ENCODE measurements around the gene WNT7A.

The WNT7A gene

DNA sequence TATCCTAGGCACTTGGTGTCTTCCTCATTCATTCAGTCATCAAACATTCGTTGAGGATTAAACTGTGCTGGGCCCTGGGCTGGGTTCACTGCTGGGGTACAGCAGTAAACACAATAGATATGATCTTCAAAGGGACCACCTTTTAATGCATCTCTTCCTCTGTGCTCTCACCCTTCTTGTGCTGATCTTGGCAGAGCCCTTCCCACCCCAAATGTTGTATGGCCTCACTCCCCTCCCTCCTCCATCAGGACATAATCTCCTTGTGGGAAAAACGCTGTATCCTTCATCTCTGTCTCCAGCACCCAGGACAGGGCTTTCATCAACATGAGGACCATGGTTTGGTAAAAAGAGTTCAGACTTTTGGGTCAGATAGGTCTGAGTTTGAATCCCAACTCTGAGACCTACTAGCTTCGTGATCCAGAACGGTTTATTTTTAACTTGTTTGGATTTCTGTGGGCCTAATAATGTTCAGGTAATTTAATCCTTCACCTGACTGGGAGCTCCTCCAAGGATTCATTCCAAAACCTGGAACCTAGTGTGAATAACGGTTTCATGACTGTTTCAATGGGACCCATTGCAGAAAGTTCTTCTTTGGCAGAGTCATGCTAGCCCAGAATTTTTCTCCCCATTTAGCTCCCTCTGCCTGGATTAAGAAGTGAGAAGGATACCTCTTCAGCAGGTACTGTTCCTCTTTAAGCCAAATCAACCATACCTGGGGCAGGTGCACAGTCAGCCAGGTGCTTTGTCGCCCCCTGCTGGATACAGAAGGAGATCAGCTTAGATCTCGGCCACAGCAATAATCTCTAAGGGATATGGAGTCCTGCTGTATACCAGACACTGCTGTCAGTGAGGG, 5.2 kb upstream of the WNT7A start:
- DNase-seq, result no peak

- no peak for DNase-seq
Measured at GRCh38 chr3:13883681-13884080, 3.8 kb upstream of the WNT7A start.

DNA sequence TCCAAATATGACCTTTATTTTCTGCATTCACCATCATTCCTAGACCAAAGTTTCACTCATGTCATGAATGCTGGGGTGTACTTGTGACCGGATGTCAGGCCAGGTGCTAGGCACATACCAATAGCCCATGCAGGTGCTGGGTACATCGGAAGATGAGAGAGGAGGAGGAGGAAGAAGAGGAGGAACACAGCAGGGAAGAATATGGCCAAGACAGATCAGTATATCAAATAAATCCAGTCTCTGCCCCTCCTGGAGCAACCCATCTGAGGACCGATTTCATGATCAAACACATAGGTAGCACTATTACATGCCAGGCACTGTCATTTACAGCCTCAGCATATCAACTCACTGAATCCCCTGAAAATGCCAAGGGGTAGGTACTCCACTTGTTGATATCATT, 3.0 kb upstream of the WNT7A start:
- no peak for DNase-seq

DNA sequence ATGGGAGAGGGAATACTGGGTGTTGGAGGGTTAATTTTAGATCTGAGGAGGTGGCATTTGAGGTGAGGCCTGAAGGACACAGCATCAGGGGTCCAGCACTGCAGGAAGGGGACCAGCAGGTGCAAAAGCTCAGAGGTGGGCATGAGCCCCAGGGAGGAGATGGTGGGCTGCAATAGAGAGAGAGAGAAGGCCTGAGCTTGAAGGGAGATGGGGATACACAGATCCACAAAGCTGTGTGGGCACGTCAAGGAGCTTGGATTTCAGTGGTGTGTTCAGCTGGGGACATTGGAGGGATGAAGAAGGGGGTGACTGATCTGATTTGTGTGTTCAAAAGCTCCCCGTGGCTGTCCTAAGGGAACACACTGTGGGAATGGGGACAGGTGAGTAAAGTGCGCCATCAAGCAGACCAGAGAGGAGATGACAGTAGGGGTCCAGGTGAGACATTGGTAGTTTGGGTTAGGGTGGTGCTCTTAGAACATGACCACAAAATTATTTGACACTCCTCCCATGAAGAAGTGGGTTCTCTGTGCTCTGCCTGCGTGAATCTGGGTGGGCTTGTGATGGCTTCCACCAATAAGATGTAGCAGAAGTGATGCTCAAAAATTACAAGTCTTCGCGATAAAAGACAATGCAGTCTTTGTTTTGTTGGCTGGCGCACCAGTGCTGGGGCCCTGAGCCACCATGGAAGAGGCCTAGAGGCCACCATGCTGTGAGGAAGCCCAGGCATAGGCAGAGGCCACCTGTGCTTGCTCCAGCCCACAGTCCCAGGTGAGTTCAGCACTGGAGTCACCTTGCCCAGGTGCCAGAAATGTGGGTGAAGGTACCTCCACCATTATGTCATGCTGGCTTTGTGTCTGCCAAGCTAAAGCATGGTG, 1.9 kb upstream of the WNT7A start:
- no peak for DNase-seq

- DNase-seq, result no peak
Measured at GRCh38 chr3:13880811-13881156, 913 bp upstream of the WNT7A start.

- no peak for DNase-seq
Measured at GRCh38 chr3:13879102-13879945, 547 bp downstream of the WNT7A start.

DNA sequence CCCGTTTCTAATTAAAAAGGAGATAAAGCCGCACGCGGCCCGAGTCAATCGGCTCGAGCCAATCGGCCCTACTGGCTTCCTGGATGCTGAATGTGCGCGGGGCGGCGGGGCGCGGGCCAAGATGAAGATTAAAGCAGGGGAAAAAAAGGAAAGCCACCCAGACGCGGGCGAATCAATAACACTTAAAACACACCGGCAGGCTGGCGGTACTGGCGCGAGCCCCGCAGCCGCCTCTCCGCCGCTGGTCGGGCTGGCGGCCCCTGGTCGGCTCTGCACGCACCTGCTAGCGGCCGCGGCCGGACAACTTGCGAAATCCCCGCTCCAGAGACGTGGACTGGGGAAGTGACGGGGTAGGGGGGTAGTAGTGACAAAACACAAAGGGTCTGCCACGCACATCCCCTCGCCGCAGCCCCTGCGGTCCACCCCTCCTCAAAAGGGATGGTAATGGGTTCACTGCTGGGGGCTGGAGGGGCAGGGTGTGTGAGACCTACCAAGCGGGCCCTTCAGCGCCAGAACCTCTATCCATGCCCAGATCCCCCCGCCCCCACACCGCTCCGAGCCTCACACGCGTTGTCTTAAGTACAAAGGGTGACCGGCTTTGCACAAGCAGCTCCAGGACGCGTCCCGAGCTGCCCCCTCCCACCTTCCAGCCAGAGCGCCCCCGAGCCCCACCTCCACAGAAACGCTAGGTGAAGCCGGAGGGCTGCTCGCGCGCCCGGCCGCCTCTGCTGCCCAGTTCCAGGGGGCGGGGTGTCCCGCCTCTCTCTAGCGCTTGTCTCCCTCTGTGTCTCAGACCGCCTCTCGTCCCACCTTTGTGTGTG, 1.4 kb downstream of the WNT7A start:
- DNase-seq, result no peak

DNA sequence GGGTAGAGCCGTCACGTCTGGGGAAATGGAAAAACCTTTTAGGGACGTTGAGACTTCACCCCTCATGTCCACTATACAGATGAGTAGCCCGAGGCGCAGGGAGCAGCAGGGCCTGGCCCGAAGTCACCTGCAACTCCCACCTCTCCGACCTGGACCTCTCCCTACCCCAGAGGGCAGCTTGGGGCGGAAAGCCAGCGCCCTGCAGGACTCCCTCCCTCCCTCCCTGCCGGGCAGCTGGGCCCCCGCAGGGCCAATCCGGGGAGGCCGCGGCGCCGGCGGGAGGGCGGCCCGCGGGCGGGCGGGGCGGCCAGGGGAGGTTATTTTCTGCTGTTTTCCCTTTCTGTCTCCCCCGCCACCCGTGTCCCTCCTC, 2.0 kb downstream of the WNT7A start:
- no peak for DNase-seq

DNA sequence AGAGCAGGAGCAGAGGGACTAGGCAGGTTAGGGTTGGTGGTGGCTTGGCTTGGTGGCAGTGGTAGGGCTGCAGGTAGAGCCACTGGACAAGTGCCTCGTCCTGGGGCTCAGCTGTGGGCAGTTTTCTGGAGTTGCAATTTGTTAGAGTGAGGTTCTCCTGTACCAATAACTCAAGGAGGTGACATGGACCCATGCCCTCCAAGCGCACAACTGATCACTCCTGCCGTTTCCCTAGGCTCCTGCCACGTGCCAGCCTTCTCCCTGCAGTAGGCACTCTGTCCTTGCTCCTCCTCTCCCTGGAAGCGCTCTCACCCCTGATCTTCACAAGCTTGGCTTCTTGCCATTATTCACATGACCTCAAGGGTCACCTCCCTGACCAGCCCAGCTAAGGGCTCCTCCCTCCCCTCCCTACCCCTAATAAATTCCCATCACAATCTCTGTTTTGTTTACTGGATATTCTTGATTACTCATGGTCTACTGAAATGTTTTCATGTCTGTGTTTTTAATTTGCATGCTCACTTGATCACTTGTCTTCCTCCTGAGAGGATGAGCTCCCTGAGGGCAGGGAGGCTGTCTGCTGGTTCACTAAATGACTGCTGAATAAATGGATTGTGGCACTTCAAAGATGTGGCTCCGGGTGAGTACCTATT, 3.3 kb downstream of the WNT7A start:
- DNase-seq, result no peak

- no peak for DNase-seq
Measured at GRCh38 chr3:13874891-13875290, 5.0 kb downstream of the WNT7A start.

- no peak for DNase-seq
Measured at GRCh38 chr3:13873818-13874217, 6.1 kb downstream of the WNT7A start.

- no peak for DNase-seq
Measured at GRCh38 chr3:13872451-13872850, 7.4 kb downstream of the WNT7A start.

- no peak for DNase-seq
Measured at GRCh38 chr3:13871791-13872190, 8.1 kb downstream of the WNT7A start.

GRCh38 chr3:13870902-13871301, 9.0 kb downstream of the WNT7A start:
- DNase-seq, result no peak

DNA sequence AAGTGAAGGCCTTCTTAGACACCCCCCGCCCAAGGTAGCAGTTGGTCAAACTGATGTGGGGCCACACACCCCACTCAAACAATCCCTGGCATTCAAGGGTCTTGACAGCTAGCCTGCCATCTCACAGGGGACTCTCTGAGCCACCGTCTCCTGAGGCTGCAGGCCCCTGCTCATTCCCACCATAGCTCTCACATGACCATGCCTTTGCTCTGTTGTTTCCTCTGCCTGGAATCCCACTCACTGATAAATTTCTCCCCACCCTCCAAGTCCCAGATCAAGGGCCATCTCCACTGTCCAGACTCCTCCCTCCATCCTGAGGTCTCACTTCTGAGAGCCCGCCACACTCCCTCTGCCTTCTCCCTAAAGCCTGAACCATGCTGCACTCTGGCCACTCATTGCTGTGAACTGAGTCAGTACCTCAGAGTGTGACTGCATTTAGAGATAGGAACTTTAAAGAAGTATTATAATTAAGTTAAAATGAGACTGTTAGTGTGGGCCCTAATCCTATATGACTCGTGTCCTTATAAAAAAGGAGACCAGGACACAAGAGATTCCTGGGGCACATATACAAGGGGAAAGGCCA, 10.0 kb downstream of the WNT7A start:
- no peak for DNase-seq

GRCh38 chr3:13868844-13869724, 10.8 kb downstream of the WNT7A start:
- DNase-seq, result no peak

DNA sequence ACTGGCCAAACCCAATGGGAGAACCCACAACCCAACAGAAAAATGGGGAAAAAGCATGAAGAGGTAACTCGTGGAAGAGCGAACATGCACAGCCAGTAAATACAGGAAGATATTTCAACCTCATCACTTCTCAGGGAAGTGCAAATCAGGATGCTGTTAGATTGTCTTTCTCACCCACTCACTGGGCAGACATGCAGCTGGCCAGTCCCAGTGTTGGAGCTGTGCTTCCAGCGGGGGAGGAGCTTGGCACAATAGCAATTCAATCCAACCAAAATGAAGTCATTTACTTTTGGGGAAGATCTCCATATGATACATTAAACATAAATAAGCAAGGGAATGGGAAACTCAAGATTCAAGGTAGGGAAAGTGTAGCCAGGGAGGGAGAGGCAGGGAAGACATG, 12.1 kb downstream of the WNT7A start:
- no peak for DNase-seq

- DNase-seq, result no peak
Measured at GRCh38 chr3:13866041-13866965, 13.6 kb downstream of the WNT7A start.

DNA sequence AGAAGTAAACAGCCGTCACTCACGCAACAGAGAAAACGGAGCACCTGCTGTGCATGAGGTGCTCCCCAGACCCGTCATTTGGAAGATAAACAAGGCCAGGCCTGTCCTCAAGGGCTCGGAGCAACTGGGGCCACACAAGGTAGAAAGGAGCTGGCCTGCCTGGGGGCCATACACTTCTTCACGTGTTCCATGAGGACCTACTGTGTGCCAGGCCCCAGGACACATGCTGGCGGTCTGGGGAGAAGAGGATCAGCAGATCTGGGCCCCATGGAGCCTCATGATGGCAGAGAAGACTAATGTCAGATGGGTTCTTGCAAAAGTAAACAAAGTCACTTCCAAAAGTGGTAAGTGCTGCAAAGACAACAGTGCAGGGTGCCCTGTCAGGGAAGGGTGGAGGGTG, 14.3 kb downstream of the WNT7A start:
- DNase-seq, result no peak

Data from right forelimb (tissue), 1 donor.